Dermis blood vessel endothelial cell (primary cell): Measurements from ENCODE around the gene IFT22. TPM values are rescaled to one million over a fixed set of nuclear protein-coding genes. Genes with fewer than 3 reads are reported as not detected.
"Not testable (repeated sequence)": the region's sequence is repeated elsewhere in the genome, so short reads cannot be mapped to it uniquely, and the experiment has no call there.

Source experiments
- DNase-seq: peaks from one replicate; pipeline ENCODE4 v3.0.0; 2010
- total RNA-seq: library from RNA; depleted of rRNA; stranded (reverse); fragments of >200 nt; gene quantifications from 2 replicates; pipeline ENCODE4 v1.2.3, GENCODE V29; 2014

IFT22 gene
- 13.0 and 15.8 TPM in 2 replicates for total RNA-seq

DNA sequence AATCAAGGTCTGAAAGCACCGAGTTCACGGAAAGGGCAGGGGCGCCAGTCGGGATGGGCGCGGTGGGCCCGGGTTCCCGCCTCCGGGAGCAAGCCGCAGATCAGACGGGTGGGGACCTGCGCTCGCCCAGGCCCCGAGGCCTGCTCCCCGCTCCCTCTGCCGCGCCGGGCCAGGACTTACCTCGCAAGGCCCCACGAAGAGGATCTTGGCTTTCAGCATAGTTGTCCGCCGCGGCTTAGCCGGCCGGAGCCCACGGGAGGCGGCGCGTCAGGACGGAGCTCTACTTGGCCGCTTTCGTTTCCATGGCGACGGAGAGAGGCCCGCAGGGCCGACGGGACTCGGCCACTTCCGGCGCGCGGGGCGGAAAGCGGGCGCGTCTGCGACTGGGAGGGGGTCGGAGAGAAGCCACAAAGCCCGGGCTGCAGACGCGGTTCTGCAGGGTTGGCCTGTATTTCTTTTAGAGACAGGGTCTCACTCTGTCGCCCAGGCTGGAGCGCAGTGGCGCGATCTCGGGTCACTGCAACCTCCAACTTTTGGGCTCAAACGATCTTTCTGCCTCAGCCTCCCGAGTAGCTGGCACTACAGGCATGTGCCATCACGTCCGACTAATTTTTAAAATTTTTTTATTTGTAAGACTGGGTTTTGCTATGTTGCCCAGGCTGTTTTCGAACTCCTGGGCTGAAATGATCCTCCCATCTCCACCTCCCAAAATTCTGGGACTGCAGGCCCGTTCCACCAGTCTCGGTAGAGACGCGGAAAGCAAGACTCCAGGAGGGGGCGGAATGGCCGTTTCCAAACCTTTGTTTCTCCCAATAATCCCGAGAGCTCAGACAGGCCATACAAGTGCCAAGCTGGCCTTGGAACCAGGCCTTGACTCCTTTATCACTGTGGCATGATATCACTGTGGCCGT, at the start of gene IFT22:
Gene IFT22, minus strand, starts transcription at position 322 of the 911 bp plus-strand sequence. Its CDS starts 103 bp downstream, at position 219.
- DNase-seq = peak; percentile 91

- no peak for DNase-seq
Measured at GRCh38 chr7:101370836-101371235, 49.2 kb upstream of the IFT22 start.

DNA sequence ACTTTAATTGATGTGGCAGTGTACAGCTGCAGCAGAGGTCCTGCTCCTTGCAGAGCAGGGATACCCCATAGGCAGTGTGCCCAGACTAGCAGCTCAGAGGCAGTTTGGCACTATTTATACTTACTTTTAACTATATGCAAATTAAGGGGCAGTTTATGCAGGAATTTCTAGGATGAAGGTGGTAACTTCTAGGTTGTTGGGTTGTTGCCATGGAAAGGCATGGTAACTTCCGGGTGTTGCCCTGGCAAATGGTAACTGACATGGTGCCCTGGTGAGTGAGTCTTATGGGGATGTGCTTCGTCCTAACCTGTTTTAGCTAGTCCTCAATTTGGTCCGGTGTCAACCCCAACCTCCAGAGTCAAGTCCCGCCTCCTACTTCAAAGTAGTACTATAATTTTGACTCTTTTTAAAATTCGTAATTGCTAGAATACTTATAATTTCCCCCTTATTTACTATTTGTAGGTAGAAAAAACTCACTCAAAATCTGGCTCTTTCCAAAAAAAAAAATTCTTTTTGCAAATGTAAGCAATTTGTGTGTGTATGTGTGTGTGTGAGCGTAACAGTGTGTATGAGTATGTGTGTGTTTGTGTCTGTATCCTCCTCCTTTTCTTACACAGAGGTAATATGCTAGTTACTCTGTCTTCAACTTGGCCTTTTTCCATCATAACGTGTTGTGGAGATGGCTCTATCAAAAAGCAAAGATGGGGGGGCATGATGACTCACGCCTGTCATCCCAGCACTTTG, 47.0 kb upstream of the IFT22 start:
- DNase-seq = no peak

- DNase-seq = no peak
Measured at GRCh38 chr7:101367676-101368075, 46.1 kb upstream of the IFT22 start.

DNA sequence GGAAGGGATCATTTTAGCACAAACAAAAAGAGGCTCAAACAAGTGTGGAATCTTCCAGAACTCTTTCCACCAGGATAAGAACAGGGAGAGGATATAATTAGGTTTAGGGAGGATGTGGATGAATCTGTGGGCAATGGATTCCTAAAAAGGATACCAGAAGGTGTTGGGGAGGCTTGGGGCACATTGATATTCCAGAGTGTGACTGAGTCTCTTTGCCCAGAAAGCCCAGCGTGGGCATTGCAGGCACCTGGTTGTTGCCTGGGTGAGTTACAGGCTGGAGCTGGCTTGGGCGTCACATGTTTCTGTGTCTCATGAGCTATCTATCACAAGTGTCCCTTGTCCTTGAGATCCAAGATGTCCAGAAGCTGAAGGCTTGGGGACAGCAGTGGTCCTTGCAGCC, 44.3 kb upstream of the IFT22 start:
- no peak for DNase-seq

- DNase-seq = peak; percentile 67
Measured at GRCh38 chr7:101363734-101364374, 42.2 kb upstream of the IFT22 start.

- no peak for DNase-seq
Measured at GRCh38 chr7:101363196-101363733, 41.7 kb upstream of the IFT22 start.

GRCh38 chr7:101362334-101363195, 41.0 kb upstream of the IFT22 start, which contains the start of gene COL26A1:
Gene COL26A1 (plus strand): TSS chr7:101362875. CDS start chr7:101363033, 158 bp downstream.
- DNase-seq = peak; percentile 25

DNA sequence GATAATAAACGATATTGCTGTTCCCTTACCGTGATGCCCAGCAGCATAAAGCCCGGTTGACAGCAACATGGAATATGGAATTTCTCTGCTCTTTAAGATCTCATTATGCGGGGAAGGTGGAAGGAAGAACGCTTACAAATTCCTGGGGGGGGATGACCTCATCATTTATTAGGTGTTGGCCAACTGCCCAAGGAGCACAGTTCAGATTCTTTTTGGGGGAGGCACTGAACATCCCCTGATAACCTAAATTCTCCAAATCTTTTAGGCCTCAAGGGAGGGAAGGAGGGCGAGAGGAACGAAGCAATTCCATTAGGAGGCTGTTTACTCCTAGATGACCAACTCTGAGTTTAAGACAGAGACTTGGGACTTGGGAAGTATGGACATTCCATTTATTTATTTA, 35.8 kb upstream of the IFT22 start:
- DNase-seq = no peak

DNA sequence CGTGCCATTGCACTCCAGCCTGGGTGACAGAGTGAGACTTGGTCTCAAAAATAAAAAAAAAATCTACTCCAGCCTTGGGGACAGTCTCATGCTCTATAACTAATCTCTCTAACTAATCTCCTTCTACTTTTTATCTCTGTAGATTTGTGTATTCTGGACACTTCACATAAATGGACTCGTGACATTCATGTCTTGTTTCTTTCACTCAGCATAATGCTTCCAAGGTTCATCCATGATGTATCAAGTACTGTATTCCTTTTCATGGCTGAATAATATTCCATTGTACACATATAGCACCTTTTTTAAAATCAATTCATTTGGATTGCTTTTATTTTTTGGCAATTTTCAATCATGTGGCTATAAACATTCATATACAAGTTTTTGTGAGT, 31.3 kb upstream of the IFT22 start:
- no peak for DNase-seq

GRCh38 chr7:101349300-101349699, 27.7 kb upstream of the IFT22 start:
- DNase-seq = not testable (repeated sequence)

GRCh38 chr7:101348456-101349067, 26.9 kb upstream of the IFT22 start:
- DNase-seq = not testable (repeated sequence)

DNA sequence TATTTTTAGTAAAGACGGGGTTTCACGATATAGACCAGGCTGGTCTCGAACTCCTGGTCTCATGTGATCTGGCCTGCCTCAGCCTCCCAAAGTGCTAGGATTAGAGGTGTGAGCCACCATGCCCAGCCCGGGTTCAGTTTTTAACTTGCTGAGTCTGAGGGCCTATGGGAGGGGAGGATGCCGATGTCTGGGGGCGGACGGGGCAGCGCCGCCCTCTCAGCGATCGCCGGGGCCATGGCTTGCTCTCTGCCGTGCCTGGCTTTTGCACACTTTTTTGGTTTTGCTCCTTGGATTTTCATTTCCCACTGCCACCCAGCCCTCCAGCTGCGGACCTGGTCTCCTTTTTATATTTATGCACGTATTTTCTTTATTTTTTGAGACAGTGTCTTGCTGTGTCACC, 25.9 kb upstream of the IFT22 start:
- DNase-seq = no peak

DNA sequence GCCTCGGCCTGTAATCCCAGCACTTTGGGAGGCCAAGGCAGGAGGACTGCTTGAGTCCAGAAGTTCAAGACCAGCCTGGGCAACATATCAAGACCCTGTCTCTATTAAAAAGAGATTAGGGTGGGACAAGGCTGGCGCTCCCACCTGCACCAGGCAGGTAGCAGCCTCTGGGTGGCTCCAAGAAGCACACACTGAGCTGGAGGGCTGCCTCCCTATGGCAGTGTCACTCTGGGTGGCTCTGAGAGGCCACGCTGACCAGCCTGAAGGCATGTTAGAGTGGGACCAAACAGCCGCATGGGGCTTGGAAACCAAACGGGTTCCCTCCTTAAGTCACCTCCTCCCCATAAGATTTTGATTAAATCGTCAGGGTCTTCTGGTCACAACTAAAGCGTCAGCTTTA, 21.3 kb upstream of the IFT22 start:
- DNase-seq = no peak

GRCh38 chr7:101340379-101340778, 18.8 kb upstream of the IFT22 start:
- DNase-seq = no peak

DNA sequence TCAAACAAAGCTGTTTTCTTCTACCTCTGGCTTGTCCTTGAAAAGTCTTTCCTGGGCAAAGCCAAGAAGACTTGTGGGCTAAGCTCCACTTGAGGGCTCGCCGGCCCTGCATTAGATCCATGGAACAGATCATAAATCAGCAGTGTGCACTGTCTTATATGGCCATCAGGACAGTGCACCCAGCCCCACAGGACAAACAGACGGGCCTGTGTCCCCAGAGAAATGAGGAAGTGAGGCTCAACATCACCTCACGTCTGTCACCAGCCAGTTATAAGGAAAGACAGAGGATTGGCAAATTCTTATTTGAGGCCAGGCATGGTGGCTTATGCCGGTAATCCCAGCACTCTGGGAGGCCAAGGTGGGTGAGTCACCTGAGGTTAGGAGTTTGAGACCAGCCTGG, 12.3 kb upstream of the IFT22 start:
- DNase-seq = no peak

- DNase-seq = no peak
Measured at GRCh38 chr7:101332026-101332425, 10.4 kb upstream of the IFT22 start.

DNA sequence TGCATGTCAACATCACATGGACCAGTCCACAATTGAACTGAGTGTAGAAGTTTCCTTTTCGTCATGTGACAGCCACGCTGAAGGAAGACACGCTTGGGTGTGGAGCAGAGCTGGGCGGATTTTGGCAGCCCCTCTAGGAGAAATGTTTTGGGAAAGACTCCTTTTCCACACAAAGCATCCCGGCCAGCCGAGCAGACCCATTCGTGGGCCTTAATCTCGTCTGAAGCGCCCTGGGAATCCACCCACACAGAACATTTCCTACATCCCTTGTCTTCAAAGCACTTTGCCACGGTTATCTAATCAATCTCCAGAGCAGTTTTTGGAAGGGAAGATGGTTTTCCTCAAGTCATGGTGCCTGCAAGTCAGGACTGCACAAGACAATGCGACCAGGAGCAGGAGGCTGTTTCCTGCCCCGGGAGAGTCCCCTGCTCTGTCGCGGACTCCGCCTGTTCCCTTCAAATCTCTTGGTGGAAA, 8.4 kb upstream of the IFT22 start:
- DNase-seq = no peak

DNA sequence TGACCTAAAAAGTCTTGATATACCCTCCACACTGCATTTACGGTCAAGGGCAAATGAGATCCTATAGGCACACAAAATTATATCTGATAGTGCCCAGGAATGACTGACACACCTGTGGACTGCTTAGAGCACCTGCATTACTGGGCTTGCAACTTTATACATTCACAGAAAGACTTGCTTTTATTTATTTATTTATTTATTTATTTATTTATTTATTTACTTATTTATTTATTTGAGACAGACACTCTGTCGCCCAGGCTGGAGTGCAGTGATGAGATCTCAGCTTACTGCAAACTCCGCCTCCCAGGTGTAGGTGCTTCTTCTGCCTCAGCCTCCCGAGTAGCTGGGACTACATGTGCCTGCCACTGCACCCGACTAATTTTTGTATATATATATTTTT, 6.5 kb upstream of the IFT22 start:
- no peak for DNase-seq

GRCh38 chr7:101319401-101319800, 2.2 kb downstream of the IFT22 start:
- DNase-seq = no peak

DNA sequence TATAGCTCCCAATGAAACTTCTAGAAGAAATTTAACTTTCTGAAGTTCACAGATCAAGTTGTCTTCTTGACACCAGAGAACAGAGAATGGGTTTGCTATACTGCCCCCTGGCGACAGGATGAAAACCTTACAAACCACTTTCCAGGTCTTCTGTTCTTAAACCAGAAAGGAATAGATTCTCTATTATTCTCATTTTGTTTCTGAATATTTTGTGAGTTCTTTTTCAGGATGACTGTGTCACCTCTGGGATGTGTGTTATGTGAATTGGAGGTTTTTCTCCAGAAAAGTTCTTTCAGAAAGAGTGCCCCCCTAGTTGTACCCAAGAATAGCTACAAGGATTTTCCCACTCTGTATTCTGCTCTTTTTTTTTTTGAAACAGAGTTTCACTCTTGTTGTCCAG, 6.3 kb downstream of the IFT22 start:
- DNase-seq = peak; percentile 76
